Activated CD8-positive, alpha-beta memory T cell treated with anti-CD3 and anti-CD28 coated beads, Interleukin-2, amount 50 U/mL, for 24 hours (primary cell): Measurements from ENCODE around the gene EPB42.
"Not testable (repeated sequence)": the region's sequence is repeated elsewhere in the genome, so short reads cannot be mapped to it uniquely, and the experiment has no call there.

ENCODE experiments used
- DNase-seq: peaks from one replicate; pipeline ENCODE4 v3.0.0-alpha.2; 2020; ENCODE audit errors: extremely low read depth

The EPB42 gene

DNA sequence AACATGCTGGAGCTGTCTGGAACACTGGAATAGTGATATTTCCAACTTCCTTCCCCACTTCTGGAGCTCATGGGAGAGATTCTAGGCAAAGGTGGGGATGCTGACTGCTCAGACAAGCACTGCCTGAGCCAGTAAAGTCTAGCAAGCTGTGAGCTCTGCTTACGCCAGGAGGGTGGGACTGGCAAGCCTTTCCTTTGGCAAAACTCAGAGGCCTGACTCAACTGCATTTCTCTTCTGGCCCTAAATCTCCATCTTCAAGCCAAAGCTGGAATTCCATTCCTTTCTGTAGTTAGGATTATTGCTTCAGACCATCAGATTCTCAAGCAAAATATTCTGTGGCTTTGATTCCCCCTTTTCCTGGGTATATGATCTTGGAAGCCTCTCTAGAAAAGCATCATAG lies 20.3 kb upstream of the EPB42 start:
- DNase-seq, result no peak

DNA sequence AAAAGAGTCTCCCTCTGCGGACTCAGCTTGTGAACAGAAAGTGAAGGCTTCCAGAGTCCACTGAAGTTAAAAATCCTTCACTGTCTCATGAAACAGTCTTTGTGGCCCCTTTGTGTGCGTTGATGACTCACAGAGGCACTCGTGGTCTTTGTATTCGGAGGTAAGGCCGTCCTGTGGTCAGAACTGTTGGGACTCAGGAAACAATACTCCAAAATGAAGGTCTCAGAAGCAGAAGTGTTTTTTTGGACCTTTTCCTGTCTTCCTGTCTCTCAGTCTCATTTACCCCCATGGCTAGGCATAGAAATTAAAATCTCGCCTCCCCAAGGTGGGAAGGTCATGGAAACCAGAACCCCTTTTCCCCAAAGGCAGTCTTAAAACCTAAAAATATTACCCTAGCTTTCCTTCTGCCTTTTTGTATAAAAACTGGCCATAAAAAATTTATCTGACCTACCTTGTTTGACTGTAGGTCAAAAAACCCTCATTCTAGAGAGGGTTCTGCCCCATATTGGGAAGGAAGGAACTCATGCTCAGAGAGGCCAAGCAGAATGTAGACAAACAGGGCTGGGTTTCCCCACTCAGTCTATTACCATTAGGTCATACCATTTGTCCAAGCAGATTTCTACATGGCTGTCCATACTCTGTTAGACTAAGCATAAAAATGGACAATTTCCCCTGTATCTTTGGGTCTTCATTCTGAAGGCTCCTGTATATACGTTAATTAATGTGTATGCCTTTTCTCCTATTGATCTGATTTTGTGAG lies 19.1 kb upstream of the EPB42 start:
- no peak for DNase-seq

DNA sequence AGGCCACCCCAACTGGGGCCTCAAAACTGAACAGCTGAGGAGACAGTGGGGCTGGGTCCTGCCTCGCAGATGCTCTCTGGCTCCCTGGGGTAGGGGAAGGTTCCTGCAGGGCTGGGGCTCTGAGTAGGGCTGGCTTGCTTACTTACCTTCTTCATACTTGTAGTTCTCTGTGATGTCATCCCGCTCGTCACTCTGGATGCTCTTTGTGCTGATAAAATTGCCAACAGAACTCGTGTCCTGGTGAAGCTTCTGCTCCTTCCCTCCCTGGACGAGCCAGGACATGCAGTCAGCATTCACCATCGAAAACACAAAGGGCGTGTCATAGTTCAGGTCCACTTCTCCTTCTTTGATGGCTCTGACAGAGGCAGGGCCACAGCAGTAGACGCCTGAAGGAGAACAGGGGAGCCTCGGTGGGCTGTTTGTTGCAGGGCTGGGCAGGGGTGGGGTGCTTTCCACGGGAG lies 17.9 kb upstream of the EPB42 start:
- DNase-seq, result no peak

DNA sequence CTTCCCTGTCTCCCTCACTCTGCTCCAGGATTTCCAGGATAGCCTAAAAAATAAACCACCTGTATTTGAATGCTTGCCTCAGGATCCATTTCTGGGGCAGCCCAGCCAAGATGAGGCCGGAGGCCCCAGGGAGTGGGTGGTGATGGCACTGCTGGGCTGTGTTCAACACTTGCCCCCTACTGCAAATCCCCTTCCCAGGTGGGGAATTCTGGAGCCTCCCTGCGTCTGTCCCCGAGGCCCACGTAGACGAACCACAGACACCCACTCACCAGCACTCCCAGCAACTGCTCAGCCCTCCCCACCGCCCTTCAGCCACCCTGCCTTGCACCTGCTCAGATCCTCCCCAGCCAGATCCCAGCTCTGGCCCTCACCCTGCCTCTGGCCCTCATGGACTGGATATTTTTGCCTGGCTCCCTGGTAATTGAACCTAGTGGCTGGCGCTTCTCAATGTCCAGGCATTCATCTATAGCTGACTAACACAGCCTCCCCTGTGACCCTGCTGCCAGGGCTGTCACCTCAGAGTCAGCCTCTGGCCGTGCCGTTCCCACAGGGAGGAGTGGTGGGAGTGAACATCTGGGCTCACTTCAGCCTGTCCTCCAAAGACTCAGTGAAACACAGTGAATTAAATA lies 17.1 kb upstream of the EPB42 start:
- no peak for DNase-seq

DNA sequence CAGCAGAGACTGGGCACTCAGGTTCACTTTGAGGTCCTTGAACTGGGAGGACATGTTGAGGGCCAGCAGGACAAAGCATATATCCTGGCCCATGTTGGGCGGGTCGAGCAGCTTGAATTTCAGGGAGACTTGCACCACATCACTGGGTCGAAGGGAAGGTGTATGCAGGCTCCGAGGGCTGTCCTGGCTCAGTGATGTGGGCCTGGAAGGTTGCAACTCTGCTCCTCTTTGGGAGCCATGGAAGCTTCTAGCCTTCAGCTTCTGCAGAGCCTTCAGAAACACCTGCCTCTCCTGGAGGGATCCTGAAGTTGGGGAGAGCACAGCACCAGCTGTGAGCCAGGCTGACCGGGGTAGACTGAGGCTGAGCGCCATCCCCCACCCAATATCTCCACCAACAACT lies 14.7 kb upstream of the EPB42 start:
- no peak for DNase-seq

DNA sequence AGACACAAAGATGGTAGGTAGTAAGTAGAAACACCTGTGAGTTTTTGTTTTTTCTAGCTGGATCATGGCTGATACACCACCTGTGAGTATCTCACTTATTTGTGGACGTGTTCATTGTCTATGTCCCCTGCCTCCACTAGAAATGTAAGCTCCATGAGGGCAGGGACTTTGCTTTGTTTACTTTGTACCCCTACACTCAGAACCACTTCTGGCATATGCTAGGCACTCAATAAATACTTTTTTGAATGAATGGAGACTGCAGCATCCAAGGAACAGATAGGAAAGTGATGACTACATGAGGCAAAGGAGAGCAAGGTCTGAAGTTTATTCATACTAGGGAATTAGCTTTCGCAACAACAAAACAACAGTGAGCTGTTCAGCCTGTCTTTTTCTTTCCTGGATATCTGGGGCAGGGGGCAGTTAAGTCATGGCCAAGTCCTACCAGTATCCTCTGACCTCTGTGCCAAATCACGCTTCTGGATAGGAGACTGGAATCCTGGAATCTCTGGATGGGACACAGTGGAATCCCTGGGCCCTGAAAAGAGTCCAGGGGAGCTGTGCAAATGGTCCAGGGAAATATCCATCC lies 11.6 kb upstream of the EPB42 start:
- no peak for DNase-seq

DNA sequence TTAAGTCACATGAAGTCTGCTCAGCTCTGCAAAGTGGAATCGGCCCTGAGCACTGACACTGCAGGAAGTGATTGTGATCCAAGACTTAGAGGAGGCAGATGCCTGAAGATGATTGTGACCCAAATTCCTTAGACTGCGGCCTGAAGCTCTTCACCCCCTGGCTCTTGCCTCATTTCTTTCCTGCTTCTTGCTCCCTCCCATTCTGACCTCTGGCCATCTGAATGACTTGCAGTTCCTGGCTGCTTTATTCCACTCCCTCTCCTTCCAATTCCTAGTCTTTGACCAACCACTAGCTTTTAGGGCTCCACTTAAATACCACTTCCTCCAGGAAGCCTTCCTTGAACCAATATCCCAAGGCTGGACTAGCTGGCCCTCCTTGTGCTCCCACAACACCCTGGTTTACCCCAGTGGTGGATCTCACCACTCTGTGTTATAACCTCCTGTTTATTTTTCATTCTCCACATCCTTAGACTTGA lies 9.9 kb upstream of the EPB42 start:
- DNase-seq, result no peak

DNA sequence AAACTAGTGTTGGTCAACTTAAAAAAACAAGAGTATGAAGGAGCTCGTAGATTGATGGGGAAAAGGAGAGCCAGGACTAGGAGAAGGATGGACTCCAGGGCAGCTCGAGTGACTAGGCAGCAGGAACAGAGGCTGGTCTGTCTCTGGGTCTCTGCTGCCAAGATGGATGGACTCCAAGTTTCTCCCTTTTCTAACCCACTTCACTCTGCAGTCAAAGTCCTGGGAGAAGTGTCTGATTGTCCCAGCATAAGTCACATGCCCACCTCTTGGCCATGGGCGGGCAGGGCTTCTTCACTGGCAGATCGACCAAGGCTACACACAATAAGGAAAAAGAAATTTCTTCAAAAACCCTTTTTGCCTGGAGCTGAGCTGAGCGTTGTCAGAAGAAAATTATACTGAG lies 9.2 kb upstream of the EPB42 start:
- DNase-seq, result no peak

DNA sequence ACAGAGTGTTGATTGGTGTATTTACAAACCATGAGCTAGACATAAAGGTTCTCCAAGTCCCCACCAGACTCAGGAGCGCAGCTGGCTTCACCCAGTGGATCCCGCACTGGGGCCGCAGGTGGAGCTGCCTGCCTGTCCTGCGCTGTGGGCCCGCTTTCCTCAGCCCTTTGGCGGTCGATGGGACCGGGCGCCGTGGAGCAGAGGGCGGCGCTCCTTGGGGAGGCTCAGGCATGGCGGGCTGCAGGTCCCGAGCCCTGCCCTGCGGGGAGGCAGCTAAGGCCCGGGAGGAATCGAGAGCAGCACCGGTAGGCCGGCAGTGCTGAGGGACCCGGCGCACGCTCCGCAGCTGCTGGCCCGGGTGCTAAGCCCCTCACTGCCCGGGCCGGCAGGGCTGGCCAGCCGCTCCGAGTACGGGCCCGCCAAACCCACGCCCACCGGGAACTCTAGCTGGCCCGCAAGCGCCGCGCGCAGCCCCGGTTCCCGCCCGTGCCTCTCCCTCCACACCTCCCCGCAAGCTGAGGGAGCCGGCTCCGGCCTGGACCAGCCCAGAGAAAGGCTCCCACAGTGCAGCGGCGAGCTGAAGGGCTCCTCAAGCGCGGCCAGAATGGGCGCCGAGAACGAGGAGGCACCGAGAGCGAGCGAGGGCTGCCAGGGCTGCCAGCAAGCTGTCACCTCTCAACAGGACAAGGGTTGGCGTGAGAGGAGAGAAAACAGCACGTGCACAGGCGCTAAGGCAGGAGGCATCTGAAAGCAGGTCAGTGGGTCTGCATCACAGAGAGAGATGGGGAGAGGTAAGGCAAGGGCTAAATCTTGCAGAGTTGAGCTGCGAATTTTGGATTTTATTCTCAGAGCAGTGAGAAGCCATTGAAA lies 5.9 kb upstream of the EPB42 start:
- no peak for DNase-seq

DNA sequence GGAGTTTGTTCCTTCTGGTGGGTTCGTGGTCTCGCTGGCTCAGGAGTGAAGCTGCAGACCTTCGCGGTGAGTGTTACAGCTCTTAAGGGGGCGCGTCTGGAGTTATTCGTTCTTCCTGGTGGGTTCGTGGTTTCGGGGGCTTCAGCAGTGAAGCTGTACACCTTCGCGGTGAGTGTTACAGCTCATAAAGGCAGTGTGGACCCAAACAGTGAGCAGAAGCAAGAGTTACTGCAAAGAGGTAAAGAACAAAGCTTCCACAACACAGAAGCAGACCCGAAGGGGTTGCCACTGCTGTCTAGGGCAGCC lies 5.1 kb upstream of the EPB42 start:
- not testable (repeated sequence) for DNase-seq

DNA sequence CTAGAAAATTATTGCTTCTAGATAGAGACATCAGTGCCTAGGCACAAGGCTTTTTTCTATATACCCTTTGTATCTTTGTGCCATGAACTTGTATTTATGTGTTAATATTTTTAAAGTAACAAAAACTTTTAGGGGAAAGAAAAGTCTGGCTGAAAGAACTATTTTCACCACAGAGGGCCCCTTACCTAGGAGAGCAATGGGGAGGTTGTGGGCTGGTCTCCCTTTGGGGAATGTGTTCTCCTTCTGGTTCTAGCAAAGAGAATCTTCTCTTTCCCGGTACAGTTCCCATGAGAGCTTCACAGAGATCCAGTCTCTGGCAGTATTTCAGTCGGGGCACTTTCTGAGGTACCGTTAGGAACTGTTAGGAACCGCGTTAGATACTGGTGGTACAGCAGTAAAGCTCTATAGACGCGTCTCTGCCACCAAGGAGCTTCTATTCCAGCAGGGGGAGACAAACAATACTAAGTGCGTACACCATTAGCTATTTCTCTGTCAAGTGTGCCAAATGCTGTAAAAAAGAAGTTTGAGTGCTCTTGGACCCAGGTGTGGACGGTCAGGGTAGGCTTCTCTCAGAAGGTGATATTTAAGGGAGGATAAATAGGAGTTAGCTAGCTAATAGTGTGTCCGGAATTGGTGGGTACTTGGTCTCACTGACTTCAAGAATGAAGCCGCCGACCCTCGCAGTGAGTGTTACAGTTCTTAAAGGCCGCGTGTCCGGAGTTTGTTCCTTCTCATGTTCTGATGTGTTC lies 4.6 kb upstream of the EPB42 start:
- DNase-seq, result no peak

DNA sequence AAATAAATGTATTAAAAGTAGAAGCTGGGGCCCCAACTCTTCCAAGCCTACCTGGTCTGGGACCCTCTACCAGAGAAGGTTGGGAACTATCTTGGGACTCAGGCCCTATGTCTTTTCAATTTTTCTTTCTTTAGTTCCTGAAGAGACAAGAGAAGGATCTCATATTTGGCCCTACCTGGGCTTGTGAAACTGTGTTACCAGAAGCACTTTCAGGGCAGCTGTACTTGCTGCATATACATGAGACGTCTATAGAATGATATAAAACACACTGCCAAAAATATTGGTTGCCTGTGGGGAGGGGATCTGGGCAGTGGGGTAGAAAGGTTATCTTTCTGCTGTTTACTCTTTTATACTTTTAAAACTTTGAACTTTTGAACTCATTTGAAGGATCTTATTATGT lies 604 bp upstream of the EPB42 start:
- no peak for DNase-seq

DNA sequence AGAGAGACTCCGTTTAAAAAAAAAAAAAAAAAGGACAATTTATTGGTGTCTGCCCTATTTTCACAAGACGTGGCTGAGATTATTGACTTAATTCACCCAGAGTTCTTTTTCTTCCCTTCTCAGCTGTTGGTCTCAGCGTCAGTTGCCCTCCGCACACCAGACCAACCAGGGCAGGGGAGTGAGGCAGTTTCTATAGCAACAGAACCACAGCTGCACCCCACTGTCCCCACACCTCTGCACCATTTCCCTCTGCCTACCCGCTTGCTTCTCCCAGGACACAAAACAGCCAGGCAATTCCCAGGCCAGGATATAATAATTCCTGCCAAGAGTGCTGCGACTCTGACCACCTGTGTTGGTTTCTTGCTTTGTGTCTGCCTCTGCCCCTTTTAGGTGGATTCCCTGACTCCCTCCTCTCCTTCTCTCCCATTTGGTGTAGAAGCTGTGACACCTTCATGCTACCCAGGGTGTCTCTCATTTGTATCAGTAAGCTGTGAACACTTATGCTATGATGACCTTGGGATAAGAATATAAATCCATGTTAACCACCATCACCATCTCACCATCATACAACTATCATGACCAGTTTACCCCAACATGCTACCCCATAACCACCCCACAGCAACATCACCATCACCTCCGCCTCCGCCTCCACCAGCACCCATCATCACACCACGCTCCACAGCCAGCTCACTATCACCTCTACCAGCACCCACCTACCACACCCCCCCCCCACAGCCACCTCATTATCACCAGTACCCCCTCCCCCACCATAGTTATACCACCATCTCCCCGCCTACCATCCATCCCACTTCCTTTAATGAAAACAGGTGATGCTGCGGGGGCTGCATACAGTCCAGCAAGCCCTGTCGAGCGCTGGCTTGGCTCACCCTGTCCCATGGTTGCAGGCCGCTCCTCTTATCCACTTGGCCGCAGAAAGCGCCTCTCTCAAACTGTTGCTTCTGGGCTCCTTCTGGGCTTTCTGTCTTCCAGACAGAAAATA lies 589 bp downstream of the EPB42 start:
- no peak for DNase-seq

DNA sequence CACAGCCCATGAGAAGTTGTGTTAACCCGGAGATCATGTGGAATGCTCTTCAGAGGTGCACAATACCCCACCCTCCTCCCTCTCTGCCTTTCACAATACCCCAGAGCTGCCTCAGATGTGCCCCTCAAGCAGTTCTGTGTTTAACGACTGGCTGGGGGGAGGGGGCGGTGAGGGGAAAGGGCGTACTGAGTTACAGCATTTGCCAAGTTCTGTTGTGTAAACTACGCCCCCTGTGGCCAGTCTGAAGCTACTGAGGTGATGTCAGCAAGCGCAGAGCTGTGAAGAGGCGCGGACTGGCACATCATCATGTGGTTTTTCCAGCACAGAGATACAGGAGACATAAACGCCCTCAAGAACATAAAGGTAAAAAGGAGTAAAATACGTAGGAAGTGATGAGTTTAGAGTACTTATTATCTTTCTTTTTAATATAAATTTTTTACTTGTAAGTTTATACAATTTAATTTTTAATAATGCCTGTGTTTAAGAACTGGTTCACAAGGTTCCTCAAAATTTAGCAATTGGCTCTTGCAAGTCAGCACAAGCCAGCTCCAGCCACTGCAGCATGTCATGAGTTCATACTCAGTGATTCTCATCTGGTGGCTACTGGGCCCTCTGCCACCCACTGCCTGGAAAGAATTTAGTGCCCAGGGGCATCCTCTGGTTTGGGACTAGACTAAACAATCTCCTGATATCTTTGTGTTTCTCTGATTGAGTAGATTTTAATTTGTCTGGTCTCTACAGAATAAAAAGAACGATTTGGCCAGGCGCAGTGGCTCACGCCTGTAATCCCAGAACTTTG lies 1.7 kb downstream of the EPB42 start:
- DNase-seq, result no peak

DNA sequence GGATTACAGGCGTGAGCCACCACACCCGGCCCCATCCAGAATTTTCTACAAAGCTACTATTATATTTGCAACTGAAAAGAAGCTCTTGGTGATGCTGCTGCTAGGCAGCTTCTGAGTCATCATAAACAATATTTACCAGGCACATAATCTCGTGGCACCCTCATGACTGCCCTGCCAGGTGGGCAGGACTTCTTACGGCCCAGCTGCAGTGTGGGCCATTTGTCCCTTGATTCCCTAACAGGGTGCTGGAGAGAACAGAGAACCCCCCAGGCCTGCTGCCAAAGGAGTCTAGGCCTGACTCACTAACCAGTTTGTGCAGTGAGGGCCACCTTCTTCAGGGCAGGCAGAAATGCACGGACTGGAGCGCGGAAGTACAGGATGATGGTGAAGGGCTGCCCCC lies 4.9 kb downstream of the EPB42 start:
- no peak for DNase-seq

DNA sequence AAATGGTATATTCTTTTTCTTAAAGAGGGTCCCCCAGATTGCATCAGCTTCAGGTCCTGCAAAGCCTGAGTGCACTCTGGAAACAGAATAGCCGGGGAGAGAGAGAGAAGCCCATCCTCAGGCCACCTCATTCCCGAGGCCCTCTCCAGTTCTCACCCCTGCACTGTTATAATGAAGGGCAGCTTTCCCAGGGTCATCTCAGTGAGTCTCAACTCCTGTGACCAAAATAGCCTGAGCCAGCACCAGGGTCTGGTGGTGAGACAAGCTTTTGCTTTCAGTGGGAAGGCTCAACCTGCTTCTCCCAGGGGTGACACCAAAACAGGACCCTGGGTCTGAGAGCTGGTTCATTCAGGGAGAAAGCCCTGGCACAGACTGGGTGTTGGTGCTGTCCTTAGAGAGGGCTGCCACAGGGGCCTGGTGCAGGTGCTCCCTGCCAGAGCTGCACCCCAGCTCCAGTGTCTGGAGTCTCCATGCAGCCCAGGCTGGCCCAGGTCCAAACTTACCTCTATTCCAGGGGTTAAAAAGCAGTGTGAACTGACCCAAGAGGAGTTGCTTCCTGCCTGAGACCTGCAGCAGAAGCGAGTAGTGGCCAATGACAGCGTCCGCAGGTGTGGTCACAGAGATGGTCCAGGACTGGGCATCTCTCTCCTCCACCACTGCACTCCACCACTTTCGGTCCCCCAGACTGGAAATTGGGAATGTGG lies 6.1 kb downstream of the EPB42 start:
- no peak for DNase-seq

DNA sequence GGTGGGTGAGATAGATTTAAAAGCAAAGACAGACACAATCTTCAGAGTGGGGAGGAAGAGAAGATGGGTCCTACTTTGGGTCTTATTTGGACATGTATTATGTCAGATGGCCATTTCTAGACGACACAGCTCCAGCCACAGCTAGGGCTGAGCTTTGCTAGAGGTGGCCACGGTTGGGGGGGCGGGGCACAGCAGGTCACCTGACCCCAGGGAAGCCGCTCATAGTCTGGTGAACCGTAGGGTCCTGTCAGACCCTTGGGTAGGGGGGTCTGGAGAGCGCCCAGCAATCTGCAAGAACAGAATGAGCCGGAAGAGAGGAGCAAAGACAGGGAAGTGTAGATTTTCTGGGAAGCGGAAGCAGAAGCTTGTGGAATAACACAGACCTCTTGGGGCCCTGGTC lies 6.6 kb downstream of the EPB42 start:
- DNase-seq, result no peak

DNA sequence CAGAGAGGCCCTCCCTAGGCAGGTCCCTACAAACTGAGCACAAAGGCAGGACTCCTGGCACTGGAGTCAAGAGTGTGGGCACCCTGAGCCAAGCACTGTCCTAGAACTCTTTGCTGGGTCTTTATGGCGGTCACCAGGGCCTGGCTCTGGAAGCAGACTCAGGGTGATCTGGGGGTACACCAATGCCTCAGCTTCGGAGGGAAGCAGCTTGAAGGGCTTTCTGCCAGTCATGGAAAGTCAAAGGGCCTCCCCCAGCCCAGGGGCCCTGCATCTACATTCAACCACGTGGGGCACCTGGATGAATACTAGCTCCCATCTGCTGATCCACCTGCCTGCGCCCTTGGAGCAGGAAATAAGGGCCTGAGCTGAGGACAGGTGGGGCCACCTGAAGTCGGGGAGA lies 7.4 kb downstream of the EPB42 start:
- no peak for DNase-seq

DNA sequence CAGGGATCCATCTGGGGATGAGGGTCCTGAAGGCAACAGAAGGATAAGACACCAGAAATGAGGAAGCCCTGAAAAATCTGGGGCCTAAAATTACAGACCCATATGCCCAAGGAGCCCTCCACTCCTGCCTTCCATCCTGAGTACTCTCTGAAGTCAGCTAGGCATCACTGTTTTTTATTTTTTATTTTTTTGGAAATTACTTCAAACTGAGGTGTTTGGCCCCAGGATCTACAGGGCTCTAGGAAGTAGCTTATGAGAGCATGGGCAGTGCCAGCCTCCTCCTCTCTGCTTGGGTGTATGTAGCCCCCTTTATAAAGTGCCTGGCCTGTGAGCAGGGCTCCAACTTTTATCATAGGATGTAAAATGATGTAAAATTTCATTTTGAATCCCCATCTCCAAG lies 7.9 kb downstream of the EPB42 start:
- DNase-seq, result no peak
